ENCODE data around the gene EXD3.

The EXD3 gene

GRCh38 chr9:137286975-137287383 is 136.0 kb downstream of the EXD3 start:
- no peak overlapping the region for H3K27ac ChIP-seq
- no peak for TF ChIP-seq CTCF (IDR thresholded peaks at IDR 0.05)
- H3K4me3 ChIP-seq (ENCODE audit: low read depth in 1 of 2, low read length in 1 of 2): no peak overlapping the region

GRCh38 chr9:137281345-137282116 is 141.4 kb downstream of the EXD3 start:
- Histone ChIP-seq H3K27ac (no peak overlapping the region), H3K27me3 (no peaks in the 10 kb centered on the region), H3K4me1 (ENCODE audit: control insufficient read depth in 1 of 2, insufficient read depth in 1 of 2, low read depth in 1 of 2, low read length in 1 of 2) (peaks cover 15 to 22% of the 10 kb centered on the region in 2 experiments), H3K36me3 (peaks cover 56% of the 10 kb centered on the region), H3K4me3 (ENCODE audit: low read depth in 1 of 2, low read length in 1 of 2) (no peak overlapping the region), H3K9me3 (no peaks in the 10 kb centered on the region)
- TF ChIP-seq CTCF (IDR thresholded peaks at IDR 0.05): no peak

More at GRCh38 chr9:137286975-137287383, 136.0 kb downstream of the EXD3 start:
- Histone ChIP-seq H3K4me1 (ENCODE audit: control insufficient read depth in 1 of 2, insufficient read depth in 1 of 2, low read depth in 1 of 2, low read length in 1 of 2) (no peaks in the 10 kb centered on the region), H3K9me3 (no peaks in the 10 kb centered on the region), H3K27me3 (peaks cover 4% of the 10 kb centered on the region), H3K36me3 (peaks cover 21% of the 10 kb centered on the region)

DNA sequence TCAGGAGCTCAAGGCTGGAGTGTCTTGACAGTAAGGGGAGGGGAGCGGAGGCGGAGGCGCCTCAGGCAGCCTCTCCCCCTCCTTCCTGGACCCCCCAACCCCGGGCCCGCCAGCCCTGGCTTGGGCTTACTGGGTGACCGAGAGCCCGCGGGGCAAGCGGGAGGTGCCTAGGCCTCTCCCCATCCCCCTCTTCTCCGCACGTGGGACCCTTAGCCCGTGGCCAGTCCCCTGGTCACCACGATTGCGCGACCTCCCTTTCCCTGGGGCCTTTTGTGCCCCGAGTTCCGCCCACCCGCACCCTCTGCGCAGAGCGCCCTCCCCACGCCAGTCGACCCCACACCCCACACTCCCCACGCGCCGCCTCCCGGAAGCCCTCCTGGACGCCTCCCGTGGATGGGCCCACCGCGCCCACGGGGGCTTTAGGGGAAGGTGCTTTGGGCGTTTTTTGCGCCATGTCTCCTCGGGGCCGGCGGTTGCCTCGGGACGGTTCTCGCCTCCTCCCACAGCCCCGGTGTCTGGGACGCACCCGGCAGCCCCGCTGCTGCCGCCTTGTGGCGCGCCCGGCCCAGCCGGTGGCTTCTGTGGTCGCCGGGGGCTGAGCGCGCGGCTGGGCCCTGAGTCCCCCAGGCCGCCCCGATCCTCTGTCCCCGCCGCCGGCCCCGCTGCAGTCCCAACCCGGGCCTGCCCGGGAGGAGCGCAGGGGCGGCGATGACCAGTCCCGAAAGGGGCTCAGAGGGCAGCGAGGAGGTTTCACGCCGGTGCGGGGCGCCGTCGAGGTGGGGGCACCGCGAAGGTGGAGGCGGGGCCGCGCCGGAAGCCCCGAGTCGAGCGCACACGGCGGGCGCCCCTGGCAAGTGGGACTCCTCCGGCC is 142.3 kb downstream of the EXD3 start:
- Histone ChIP-seq H3K4me1 (ENCODE audit: control insufficient read depth in 1 of 2, insufficient read depth in 1 of 2, low read depth in 1 of 2, low read length in 1 of 2) (peaks cover 15 to 22% of the 10 kb centered on the region in 2 experiments), H3K36me3 (peaks cover 56% of the 10 kb centered on the region), H3K27me3 (no peaks in the 10 kb centered on the region), H3K9me3 (no peaks in the 10 kb centered on the region), H3K4me3 (ENCODE audit: low read depth in 1 of 2, low read length in 1 of 2) (no peak overlapping the region), H3K27ac (no peak overlapping the region)
- no peak for TF ChIP-seq CTCF (IDR thresholded peaks at IDR 0.05)

DNA sequence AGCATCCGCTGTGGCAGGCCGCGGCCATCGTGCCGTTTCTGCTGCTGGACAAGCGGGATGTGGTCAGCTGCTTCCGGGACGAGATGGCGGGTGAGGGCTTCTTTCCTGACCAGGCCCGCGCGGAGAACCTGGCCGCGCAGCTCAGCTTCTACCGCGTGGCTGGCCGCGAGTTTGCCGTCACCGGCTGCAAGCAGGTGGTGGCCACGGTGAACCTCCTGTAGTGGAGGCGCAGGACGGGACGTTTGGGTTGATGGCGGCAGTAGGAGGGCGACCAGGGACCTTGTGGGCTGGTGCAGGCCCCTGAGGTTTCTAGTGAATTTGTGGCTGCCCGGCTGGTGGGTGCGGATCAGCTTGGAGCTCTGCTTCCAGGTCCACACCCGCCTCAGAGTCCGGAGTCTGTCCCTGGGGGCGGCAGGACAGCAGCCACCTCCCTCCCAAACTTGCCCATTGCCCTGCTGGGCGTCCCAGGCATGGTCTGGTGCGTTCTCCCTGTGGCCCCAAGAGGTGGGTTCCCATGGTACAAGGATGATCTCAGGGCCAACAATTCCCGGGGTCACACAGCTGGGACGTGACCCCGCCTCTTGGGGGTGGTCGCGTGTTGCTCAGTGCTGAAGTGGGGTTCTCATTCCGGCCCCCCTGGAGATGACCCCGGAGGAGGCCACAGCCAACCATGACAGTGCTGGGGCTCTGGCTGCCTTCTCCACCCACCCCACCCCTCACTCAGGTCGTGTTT is 143.1 kb downstream of the EXD3 start:
- Histone ChIP-seq H3K36me3 (peaks cover 56% of the 10 kb centered on the region), H3K4me3 (ENCODE audit: low read depth in 1 of 2, low read length in 1 of 2) (no peak overlapping the region), H3K27ac (no peak overlapping the region), H3K27me3 (no peaks in the 10 kb centered on the region), H3K9me3 (no peaks in the 10 kb centered on the region), H3K4me1 (ENCODE audit: control insufficient read depth in 1 of 2, insufficient read depth in 1 of 2, low read depth in 1 of 2, low read length in 1 of 2) (peaks cover 15 to 22% of the 10 kb centered on the region in 2 experiments)
- no peak for TF ChIP-seq CTCF (IDR thresholded peaks at IDR 0.05)

Data from neutrophil (primary cell).